ENCODE results near the gene SLCO2B1.

DNA sequence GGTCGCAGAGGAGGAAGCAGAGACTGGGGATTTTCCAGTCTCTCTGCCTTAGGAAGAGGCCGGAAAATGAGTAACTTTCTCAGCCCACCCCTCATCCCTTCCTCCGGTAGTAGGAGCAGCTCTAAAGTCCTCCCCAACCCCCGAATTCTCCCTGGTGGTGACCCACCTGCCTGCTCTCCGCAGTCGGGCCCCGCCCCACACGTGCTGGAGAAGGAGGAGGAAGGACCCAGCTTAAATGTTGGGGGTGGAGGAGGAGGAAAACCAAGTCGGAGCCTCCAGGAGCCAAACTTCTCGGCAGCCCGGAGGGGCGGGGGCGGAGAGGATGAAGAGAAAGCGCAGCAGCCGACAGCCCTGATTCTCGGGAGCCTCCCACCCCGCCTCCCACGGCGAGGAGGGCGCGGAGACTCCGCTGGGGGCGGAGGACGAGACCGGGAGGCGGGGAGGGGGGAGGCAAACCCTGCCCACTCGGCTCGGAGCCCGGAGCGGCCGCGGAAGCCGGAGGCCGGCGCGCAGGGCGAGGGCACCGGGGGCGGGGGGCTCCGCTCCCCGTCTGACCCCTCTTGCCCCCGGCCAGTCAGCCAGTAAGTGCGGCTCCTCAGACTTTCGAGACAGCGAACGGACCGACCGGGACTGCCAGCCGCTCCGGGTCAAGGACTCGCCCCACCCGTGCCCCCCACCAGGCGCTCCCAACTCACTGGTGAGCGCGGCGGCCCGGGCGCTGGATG lies 89.6 kb downstream of the SLCO2B1 start, which contains the start of gene TPBGL:
- TF ChIP-seq, protein P1, sequence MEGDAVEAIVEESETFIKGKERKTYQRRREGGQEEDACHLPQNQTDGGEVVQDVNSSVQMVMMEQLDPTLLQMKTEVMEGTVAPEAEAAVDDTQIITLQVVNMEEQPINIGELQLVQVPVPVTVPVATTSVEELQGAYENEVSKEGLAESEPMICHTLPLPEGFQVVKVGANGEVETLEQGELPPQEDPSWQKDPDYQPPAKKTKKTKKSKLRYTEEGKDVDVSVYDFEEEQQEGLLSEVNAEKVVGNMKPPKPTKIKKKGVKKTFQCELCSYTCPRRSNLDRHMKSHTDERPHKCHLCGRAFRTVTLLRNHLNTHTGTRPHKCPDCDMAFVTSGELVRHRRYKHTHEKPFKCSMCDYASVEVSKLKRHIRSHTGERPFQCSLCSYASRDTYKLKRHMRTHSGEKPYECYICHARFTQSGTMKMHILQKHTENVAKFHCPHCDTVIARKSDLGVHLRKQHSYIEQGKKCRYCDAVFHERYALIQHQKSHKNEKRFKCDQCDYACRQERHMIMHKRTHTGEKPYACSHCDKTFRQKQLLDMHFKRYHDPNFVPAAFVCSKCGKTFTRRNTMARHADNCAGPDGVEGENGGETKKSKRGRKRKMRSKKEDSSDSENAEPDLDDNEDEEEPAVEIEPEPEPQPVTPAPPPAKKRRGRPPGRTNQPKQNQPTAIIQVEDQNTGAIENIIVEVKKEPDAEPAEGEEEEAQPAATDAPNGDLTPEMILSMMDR (IDR thresholded peaks at IDR 0.05), result no peak
- TF ChIP-seq POLR2A (IDR thresholded peaks at IDR 0.05), result no peak

Data from heart left ventricle (tissue), 13 donors.